HL-60 (cell line): ENCODE data around the gene XAB2.

Source experiments
- GABPA ChIP-seq: IDR thresholded peaks from 2 replicates; pipeline ENCODE4 v1.6.1; 2012; ENCODE audit warnings: low read depth
- POLR2AphosphoS5 ChIP-seq: IDR thresholded peaks from 2 replicates; pipeline ENCODE4 v1.6.1; 2012; ENCODE audit warnings: low read depth
- REST ChIP-seq: IDR thresholded peaks from 2 replicates; pipeline ENCODE4 v1.6.1; 2012; ENCODE audit warnings: low read depth; ENCODE audit not compliant: insufficient replicate concordance
- SPI1 ChIP-seq: IDR thresholded peaks from 2 replicates; pipeline ENCODE4 v1.6.1; 2012; ENCODE audit warnings: low read depth, mild to moderate bottlenecking, borderline replicate concordance
- TF ChIP-seq, protein P1 (sequence below): IDR thresholded peaks from one replicate; pipeline ENCODE4 v1.5.1; 2011; ENCODE audit warnings: low read length, control low read depth, inconsistent platforms; ENCODE audit not compliant: insufficient read depth

DNA sequence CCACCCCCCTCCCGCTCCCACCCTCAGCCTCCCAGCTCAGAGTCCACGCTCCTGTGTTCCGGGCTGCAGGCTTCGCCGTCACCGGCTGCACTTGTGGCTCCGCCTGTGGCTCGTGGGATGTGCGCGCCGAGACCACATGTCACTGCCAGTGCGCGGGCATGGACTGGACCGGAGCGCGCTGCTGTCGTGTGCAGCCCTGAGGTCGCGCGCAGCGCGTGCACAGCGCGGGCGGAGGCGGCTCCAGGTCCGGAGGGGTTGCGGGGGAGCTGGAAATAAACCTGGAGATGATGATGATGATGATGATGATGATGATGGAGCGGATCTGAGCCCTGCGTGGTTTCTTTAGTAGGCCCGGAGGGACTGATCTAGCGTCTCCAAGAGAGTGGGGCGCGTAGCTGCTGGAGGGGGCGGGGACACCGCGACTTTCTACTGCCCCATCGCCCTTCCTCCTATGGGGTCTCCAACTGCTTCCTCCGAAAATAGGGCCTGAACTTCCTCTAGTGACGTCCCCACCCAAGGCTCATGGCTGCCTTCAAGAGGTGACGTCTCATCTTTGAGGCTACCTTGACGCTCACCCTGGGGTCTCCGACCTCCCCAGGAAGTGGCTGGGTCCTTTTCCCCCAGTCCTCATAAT lies 40.9 kb upstream of the XAB2 start:
- TF ChIP-seq, protein P1, sequence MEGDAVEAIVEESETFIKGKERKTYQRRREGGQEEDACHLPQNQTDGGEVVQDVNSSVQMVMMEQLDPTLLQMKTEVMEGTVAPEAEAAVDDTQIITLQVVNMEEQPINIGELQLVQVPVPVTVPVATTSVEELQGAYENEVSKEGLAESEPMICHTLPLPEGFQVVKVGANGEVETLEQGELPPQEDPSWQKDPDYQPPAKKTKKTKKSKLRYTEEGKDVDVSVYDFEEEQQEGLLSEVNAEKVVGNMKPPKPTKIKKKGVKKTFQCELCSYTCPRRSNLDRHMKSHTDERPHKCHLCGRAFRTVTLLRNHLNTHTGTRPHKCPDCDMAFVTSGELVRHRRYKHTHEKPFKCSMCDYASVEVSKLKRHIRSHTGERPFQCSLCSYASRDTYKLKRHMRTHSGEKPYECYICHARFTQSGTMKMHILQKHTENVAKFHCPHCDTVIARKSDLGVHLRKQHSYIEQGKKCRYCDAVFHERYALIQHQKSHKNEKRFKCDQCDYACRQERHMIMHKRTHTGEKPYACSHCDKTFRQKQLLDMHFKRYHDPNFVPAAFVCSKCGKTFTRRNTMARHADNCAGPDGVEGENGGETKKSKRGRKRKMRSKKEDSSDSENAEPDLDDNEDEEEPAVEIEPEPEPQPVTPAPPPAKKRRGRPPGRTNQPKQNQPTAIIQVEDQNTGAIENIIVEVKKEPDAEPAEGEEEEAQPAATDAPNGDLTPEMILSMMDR, result no peak
- no peak for TF ChIP-seq POLR2AphosphoS5
- no peak for TF ChIP-seq SPI1
- TF ChIP-seq GABPA, result no peak
- no peak for TF ChIP-seq REST
